Head of caudate nucleus (tissue), 42 donors: ENCODE data around the gene SAMD13.

Experiments
- DNase-seq, 42 donors: peaks; one replicate each; pipeline versions ENCODE4 v3.0.0 to v3.0.0-alpha.2; 2020 to 2021; ENCODE audit warnings: mixed read lengths in 7 of 42
- intact Hi-C: fragments of 100-400 bp; cut with DNase I; formaldehyde crosslinking; loops from one replicate; pipeline ENCODE4 v1.15.0; 2022

The SAMD13 gene

DNA sequence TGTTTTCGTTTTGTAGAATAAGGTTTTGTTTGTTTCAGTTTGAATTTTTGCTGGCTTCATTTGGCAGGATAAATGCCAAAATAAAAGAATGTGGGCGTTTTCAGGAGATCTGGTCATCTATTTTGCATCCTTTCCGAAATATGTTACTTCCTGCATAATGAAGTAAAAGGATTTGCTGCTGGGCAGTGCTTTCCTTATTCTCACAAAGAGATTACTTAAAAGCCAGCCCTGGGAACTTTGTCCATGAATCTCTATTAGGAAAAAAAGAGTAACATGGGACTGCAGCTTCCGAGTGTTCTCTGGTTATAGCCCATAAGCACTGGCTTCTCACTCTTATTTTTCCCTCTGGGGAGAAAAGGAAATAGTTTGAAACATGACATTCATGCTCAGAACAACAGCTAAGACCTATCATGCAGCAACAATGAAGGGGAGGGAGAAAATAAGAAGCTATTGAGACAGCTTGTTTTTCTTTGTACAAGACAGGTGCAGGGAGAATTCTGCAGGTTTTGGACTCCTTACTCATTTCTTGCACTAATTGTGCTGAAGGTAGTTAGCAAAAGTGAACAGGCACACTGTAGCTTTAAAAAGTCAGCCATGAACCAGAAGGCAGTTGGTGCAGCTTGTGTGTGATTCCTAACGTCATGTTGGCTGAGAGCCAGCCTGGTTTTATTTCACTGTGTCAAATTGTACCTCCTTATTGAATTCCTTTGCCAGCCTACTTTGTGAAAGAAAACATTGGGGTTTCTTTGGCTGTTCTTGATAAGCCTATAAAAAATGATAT, at the start of gene SAMD13:
Gene SAMD13 (plus strand): TSS at position 705 of the 781 bp plus-strand sequence. CDS start 1,527 bp downstream, outside the sequence.
- intact Hi-C loops: loop anchor here (10.0 kb wide), 1 partner anchor 54 kb away; no protein-coding TSS in a partner anchor

GRCh38 chr1:84253036-84253435, 48.5 kb upstream of the SAMD13 start:
- intact Hi-C loops: loop anchor here (10.0 kb wide), 1 partner anchor 88 kb away; no protein-coding TSS in a partner anchor

More for the DNA sequence above, at the start of gene SAMD13:
- peak in 41 of 42 donors; percentile 42 to 93 (median 82) for DNase-seq

DNA sequence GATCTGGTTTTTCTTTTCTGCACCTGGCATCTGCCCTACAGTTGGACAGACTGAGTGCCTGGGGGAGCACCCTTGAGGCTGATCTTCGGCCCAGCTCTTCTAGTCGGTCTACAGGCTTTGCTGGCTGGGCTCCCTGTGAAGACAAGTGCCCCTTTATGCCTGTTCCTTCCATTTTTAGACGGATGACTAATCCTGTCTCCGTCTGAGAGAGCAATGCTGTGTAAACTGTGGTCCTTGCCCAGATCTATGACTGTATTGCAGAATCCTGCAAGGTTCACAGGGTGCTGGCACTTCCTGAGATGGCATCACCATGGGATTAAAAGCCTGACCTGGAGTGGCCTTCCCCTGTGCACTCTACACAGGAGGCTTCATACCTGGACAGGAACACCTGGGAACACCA, 47.6 kb upstream of the SAMD13 start:
- peak; percentile 49 to 97 (median 85) for DNase-seq
- intact Hi-C loops: loop anchor here (10.0 kb wide), 1 partner anchor 89 kb away; no protein-coding TSS in a partner anchor

More at GRCh38 chr1:84253036-84253435, 48.5 kb upstream of the SAMD13 start:
- no peak for DNase-seq

- intact Hi-C loops: loop anchor here (5.0 to 10.0 kb wide), 2 partner anchors 43 to 90 kb away; no protein-coding TSS in a partner anchor
- DNase-seq: no peak
Measured at GRCh38 chr1:84254703-84255238, 46.7 kb upstream of the SAMD13 start.

GRCh38 chr1:84255582-84255981, 45.9 kb upstream of the SAMD13 start:
- intact Hi-C loops: loop anchor here (5.0 to 10.0 kb wide), 2 partner anchors 42 to 91 kb away; no protein-coding TSS in a partner anchor

DNA sequence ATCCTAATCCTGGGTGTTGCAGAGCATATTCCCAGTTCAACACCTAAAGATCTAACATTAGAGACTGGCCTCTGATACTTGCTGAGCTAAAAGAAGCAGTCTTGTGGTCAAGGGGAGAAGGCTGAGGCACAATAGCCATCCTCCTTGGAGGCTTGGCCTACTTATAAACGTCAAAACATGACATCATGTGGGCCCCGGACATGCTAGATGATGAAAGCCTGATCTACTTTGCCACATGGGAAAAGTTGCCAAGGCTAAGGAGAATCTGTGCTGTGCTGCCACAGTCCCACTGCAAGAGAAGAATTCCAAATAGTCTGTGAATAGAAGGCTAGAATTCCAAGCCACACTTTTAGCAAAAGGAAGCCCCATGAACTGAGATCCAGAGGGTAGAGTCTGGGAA, 43.9 kb upstream of the SAMD13 start:
- intact Hi-C loops: loop anchor here (5.0 to 10.0 kb wide), 2 partner anchors 40 to 93 kb away; no protein-coding TSS in a partner anchor

More at GRCh38 chr1:84255582-84255981, 45.9 kb upstream of the SAMD13 start:
- DNase-seq: no peak

DNA sequence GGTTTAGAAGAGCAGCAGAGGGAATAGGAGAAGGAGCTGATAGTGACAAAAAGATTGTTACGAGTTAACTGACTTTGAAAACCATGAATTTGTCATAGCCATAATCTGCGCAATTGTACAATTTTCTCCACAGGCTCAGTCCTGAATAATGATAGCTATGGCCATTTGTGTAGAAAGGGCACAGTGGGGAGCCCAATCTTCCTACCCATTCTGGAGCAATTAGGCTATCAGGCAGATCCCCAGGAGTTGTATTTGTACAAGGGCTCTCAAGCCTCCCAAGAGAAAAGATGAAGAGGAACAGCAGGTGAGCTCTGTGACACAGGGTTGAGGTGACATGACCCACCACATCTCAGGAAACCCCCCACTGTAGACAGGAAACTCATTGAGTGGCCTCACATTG, 42.1 kb upstream of the SAMD13 start:
- intact Hi-C loops: loop anchor here (5.0 to 10.0 kb wide), 2 partner anchors 38 to 95 kb away; no protein-coding TSS in a partner anchor
- DNase-seq: no peak

More for the DNA sequence above, 43.9 kb upstream of the SAMD13 start:
- no peak for DNase-seq

DNA sequence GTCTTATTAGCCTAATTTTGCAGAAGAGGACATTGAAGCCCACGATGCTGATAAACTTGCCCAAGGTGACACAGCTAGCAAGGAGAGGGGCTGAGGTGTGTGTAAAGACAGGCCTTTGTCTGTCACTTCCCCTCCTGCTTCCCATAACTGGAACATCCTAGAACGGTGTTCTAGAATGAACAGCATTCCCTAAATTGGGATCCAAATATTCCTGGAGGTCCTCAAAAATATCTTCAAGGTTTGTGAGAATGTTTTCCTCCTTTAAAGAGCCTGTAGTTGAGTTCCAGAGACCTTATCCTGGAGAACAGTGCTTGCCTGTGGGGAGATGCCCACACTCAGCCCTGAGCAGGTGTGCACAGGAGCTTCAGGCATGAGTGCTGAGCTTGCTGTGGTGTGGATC, 41.5 kb upstream of the SAMD13 start:
- no peak for DNase-seq
- intact Hi-C loops: loop anchor here (5.0 to 10.0 kb wide), 2 partner anchors 37 to 95 kb away; no protein-coding TSS in a partner anchor

GRCh38 chr1:84260852-84261518, 40.5 kb upstream of the SAMD13 start:
- intact Hi-C loops: no loop called here
- DNase-seq: no peak

DNA sequence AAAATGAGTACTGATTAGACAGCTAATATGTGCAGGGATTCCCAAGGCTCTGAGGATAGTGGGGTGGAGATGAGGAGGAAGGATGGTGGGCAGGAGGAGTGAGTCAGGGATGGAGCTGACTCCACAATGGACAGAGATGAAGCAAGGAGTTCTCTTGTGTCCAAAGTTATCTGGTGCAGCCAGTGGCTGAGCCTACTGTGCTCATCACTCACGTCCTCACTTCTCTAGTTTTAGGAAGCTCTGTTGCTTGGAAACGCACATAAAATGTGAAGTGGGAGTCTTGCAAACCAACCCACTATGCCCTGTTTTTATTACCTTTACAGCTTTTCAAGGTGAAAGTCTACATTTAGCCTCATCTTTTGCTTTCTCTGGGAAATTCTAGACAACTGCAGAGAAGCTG, 36.5 kb upstream of the SAMD13 start:
- intact Hi-C loops: no loop called here
- DNase-seq: peak in 14 of 42 donors; percentile 6 to 68 (median 28)

GRCh38 chr1:84265867-84266266, 35.6 kb upstream of the SAMD13 start:
- intact Hi-C loops: no loop called here
- no peak for DNase-seq

- no peak for DNase-seq
- intact Hi-C loops: no loop called here
Measured at GRCh38 chr1:84266748-84267147, 34.8 kb upstream of the SAMD13 start.

DNA sequence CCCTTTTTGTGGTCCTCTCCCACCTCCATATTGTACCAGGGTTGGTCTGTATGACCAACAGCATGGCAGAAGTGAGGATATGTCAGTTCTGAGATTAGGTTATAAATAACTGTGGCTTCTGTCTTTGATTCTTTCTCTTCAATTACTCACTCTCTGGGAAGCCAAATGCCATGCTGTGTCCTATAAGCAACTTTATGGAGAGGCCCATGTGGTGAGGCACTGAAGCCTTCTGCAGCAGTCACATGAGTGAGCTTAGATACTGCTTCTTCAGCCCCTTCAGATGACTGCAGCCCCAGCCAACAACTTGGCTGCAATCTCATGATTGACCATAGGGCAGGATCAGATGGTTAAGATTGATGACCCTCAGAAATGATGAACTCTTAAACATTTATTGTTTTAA, 34.0 kb upstream of the SAMD13 start:
- intact Hi-C loops: no loop called here

DNA sequence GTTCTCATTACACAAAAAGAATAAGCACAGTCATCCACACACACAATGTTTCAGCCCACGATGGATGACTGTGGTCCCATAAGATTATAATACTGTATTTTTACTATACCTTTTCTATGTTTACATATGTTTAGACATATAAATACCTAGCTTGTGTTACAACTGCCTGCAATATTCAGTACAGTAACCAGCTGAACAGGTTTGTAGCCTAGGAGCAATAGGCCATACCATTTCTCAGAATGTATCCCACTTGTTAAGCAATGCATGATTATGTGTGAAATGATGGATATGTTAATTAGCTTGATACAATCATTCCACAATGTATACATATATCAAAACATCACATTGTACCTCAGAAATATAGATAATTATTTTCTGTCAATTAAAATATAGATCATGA, 33.2 kb upstream of the SAMD13 start:
- intact Hi-C loops: no loop called here
- no peak for DNase-seq

More for the DNA sequence above, 34.0 kb upstream of the SAMD13 start:
- no peak for DNase-seq

GRCh38 chr1:84269306-84269705, 32.2 kb upstream of the SAMD13 start:
- DNase-seq: no peak
- intact Hi-C loops: no loop called here

DNA sequence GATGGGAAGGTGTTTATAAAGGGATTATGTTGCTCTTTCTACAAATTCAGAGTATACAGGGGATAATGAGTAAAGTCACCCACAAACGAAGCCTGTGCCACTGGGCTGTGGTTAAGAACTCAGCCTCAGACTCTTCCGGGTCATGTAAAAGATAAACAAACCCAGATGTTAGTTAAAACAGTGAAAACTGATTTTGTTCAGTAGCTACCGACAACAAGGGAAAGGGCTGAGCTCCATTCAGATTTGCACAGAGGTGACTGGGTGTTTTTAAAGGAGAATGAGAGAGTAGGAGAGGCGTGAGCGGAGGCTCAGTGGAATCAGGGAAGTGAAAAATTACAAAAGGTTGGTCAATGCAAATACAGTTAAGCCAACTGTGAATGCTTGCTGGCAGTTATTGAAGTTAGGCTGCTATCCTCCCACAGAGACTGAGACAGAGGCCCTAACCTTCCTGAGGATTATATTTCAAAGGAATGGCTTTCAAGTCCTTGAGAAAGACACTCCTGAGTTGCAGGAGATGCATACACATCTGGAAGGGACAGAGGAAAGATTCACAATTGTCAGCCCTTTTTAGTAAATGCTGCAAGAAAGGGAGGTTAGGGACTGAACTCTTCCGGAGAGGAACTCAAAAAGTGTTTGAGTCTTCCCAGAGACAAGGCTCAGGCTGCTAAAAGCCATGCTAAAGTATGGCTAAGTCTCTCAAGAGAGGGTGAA, 29.9 kb upstream of the SAMD13 start:
- no peak for DNase-seq
- intact Hi-C loops: no loop called here

- intact Hi-C loops: no loop called here
- DNase-seq: no peak
Measured at GRCh38 chr1:84272401-84272800, 29.1 kb upstream of the SAMD13 start.

- peak in 1 of 42 donors; percentile 26 for DNase-seq
- intact Hi-C loops: no loop called here
Measured at GRCh38 chr1:84277343-84278059, 24.0 kb upstream of the SAMD13 start.
